Stimulated activated CD4-positive, alpha-beta T cell treated with anti-CD3 and anti-CD28 coated beads, Interleukin-1b, Interleukin-23, amount 100 ng/mL, for 4 hours (primary cell): ENCODE measurements around the gene IFITM5.
"Not testable (repeated sequence)": the region's sequence is repeated elsewhere in the genome, so short reads cannot be mapped to it uniquely, and the experiment has no call there.

ENCODE experiments used
- DNase-seq, 2 donors: peaks; one replicate each; pipeline ENCODE4 v3.0.0-alpha.2; 2020; ENCODE audit warnings: low read depth in 2 of 2

The IFITM5 gene

GRCh38 chr11:284105-285020 lies 15.0 kb downstream of the IFITM5 start:
- no peak for DNase-seq

GRCh38 chr11:283405-284104 lies 15.8 kb downstream of the IFITM5 start:
- no peak for DNase-seq

- DNase-seq, result no peak
Measured at GRCh38 chr11:282630-283360, 16.5 kb downstream of the IFITM5 start.

GRCh38 chr11:282171-282570 lies 17.2 kb downstream of the IFITM5 start:
- DNase-seq, result no peak

- no peak for DNase-seq
Measured at GRCh38 chr11:281486-282161, 17.7 kb downstream of the IFITM5 start.

- DNase-seq, result no peak
Measured at GRCh38 chr11:280706-281485, 18.4 kb downstream of the IFITM5 start.

GRCh38 chr11:279966-280705 lies 19.2 kb downstream of the IFITM5 start:
- DNase-seq, result no peak

- DNase-seq, result no peak
Measured at GRCh38 chr11:279040-279965, 20.0 kb downstream of the IFITM5 start.

GRCh38 chr11:278001-278951 lies 21.1 kb downstream of the IFITM5 start, which contains the start of gene NLRP6:
Gene NLRP6 (plus strand): TSS chr11:278407. CDS start chr11:278570, 163 bp downstream.
- DNase-seq, result no peak

GRCh38 chr11:276219-276618 lies 23.1 kb downstream of the IFITM5 start:
- no peak for DNase-seq

- DNase-seq, result no peak
Measured at GRCh38 chr11:272931-273198, 26.5 kb downstream of the IFITM5 start.

- no peak for DNase-seq
Measured at GRCh38 chr11:272195-272930, 27.0 kb downstream of the IFITM5 start.

- no peak for DNase-seq
Measured at GRCh38 chr11:271319-271715, 28.0 kb downstream of the IFITM5 start.

- DNase-seq, result no peak
Measured at GRCh38 chr11:270451-271318, 28.6 kb downstream of the IFITM5 start.

GRCh38 chr11:269146-269890 lies 30.0 kb downstream of the IFITM5 start:
- no peak for DNase-seq

- DNase-seq, result not testable (repeated sequence)
Measured at GRCh38 chr11:268716-269145, 30.6 kb downstream of the IFITM5 start.
